Hepatocyte (in vitro differentiated cells): ENCODE data around the gene MMP15.

Source experiments
- CTCF ChIP-seq: fragments of 200-600 bp; sonication (generic); IDR thresholded peaks from 2 replicates; pipeline ENCODE4 v1.5.1; 2016; ENCODE audit warnings: antibody characterized with exemption, mild to moderate bottlenecking; ENCODE audit not compliant: poor library complexity
- EZH2phosphoT487 ChIP-seq: fragments of 200-600 bp; sonication (generic); IDR thresholded peaks from one replicate; pipeline ENCODE4 v1.6.1; 2018; ENCODE audit warnings: antibody characterized with exemption, mild to moderate bottlenecking, low read depth, moderate library complexity; ENCODE audit not compliant: unreplicated experiment, severe bottlenecking

GRCh38 chr16:57997528-57998265 is 27.9 kb upstream of the MMP15 start:
- TF ChIP-seq CTCF, result no peak
- TF ChIP-seq EZH2phosphoT487, result no peak
